ENCODE data around the gene KPNA1.

DNA sequence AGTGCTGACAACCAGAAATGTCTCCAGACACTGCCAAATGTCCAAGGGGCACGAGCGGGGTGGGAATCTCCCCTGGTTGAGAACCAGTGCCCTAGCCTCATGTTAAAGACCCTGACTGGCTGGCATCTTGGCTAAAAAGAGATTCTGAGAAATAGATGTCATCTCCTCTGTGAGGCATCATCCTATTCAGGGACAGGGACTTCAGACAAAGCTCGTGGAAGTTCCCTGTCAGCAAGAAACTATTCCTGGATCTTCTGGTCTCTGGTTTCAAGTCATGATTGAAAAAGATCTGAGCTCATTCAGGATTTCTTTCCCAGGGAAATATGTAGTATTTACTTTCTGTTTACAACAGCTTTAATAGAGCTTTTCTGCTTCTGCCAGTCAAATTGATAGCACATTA lies 109.7 kb downstream of the KPNA1 start:
- TF ChIP-seq, protein P1, sequence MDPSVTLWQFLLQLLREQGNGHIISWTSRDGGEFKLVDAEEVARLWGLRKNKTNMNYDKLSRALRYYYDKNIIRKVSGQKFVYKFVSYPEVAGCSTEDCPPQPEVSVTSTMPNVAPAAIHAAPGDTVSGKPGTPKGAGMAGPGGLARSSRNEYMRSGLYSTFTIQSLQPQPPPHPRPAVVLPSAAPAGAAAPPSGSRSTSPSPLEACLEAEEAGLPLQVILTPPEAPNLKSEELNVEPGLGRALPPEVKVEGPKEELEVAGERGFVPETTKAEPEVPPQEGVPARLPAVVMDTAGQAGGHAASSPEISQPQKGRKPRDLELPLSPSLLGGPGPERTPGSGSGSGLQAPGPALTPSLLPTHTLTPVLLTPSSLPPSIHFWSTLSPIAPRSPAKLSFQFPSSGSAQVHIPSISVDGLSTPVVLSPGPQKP (IDR thresholded peaks at IDR 0.05; ENCODE audit: low read depth, low read length), result no peak
- TF ChIP-seq CEBPB (IDR thresholded peaks at IDR 0.05) (no peak), POLR2A (IDR thresholded peaks at IDR 0.05; ENCODE audit: low read length) (no peak)
